HTR-8/SVneo (cell line): ENCODE measurements around the gene KLF4.
"Not testable (repeated sequence)": the region's sequence is repeated elsewhere in the genome, so short reads cannot be mapped to it uniquely, and the experiment has no call there.

Source experiments
- DNase-seq: peaks from one replicate; pipeline ENCODE4 v3.0.0; 2011; ENCODE audit warnings: low spot score, mixed read lengths; ENCODE audit not compliant: insufficient read length
- FAIRE-seq: peaks from 2 replicates; lab custom pipeline; 2011; peaks lifted over from hg19 to GRCh38; lab: Jason Lieb, UNC

KLF4 gene

DNA sequence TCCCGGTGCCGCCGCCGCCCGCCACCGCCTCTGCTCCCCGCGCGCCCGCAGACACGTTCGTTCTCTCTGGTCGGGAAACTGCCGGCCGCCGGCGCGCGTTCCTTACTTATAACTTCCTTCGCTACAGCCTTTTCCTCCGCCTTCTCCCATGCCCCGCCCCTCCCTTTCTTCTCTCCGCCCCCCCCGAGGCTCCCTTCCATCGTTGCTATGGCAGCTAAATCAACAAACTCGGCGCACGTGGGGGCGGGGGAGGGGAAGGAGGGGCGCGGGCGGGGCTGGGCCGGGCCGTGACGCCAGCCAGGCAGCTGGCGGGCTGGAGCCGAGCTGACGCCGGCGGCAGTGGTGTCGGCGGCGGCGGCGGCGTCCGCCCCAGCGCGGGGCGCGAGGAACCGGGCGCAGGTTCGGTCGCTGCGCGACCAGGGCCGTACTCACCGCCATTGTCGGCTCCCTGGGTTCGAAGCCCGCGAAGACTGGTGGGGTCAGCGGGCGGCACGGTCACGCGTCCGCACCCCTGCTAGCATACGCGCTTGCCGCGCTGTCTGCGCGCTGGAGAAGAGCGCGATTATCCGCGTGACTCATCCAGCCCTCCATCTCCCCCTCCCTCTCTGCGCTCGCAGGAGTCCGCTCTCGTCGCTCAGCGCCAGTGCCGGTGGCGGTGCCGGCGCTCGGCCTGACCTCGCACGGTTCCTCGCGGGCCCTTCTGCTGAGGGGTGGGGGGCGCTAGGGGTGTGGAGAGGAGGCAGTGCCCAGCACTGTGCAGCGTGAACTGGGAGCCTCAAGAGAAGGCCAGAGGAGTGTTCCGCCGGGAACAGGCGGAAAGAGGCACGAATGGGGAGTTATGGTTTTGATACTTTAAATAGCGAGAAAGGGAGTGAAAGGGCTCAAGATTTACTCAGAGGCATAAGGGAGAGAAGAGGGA, at the start of gene KLF4:
Gene KLF4, minus strand, starts transcription at position 83 of the 919 bp plus-strand sequence. CDS start 597 bp downstream, outside the sequence.
- peak; percentile 84 for DNase-seq
- FAIRE-seq = peak; percentile 93

GRCh38 chr9:107536462-107536861, 46.9 kb upstream of the KLF4 start:
- no peak for DNase-seq
- no peak for FAIRE-seq

- FAIRE-seq (no peak), DNase-seq (no peak)
These were observed 45.0 kb upstream of the KLF4 start for GRCh38 chr9:107534510-107535078.

DNA sequence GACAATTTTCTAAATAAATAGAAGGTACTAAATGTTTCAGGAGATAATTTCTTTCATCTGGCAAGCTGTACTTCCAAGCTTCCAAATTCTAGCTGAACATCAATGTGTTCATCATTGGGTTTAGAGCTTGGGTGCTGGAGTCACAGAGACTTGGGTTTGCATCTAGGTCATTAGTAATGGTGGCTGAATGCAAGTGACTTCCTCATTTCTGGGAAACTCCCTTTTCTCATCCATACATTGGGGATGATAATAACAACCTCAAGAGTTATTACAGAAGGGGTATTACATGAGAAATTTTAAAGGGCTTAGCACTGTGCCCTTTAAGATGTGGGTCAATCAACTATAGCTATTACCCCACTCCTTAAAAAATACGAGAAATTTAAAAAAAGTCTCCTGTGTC, 41.1 kb upstream of the KLF4 start:
- no peak for FAIRE-seq
- no peak for DNase-seq

DNA sequence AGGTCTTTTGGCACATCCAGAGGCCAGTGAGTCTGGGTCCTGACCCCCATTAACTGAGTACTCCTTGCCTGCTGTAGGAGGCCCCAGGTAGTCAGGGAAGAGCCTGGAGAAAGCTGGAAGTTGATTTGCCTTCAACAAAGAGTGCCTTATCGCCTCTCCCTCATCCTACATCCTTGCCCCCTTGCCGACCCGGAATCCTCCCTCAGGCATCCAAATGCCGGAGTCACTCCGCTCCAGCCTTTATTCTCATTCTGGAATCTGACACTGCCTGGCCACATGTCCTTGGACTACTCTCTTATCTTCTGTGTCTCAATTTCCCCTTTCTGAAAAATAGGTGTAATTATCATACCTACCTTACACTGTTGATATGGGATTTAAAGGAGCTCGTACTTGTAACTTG, 39.1 kb upstream of the KLF4 start:
- no peak for DNase-seq
- FAIRE-seq = no peak

DNA sequence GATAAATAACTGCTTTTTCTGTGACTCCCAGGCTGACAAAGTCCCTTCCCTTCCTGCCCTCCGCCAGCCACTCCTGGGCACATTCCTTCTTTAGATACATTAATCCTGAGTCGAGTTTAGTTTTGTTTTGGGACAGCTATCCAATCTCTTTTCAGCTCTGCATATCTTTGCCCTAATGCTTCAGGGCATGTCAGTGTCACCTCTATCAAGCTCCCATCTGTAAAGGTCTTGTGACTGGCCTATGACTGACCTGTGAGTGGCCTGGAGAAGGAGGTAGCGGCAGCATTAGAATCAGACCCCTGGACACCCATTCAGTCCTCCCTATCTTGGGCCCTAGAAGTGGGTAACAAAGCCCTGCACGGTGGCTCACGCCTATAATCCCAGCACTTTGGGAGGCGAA, 34.0 kb upstream of the KLF4 start:
- no peak for DNase-seq
- FAIRE-seq = no peak

GRCh38 chr9:107520186-107520585, 30.6 kb upstream of the KLF4 start:
- no peak for FAIRE-seq
- DNase-seq = no peak

DNA sequence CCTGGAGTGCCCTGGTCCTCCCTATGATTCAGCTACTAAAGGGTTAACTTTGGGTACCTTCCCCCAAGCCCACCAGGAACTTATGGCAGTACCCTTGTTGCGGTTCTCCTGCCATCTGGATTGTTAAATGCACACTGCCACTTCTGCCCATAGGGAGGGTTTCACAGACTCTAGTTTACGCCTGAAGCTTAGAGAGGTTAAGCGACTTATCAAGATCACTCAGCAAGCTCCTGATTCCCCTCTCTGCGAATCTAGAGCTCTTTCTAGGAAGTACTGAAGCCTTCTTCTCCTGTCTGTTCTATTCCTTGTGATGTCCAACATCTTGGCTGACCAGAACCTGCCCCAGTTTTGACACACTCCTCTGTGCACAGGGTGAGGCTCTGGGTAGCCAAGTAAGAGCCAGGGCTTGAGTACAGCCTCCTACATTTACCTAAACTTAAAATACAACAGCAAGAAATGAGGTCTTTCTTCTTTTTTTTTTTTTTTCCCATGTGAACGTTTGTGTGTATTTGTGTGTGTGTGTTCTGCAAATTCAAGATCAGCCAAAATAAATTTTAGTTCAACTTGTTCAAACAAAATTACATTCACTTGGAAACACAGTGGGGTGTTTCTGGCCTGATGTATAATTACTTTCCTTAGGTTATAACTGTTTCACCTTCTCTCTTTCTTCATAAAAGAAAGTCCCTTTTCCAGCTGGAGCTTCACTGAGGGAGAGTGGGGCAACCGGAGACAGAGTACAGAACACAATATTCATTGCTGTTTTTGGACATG, 28.7 kb upstream of the KLF4 start:
- FAIRE-seq = no peak
- DNase-seq = no peak

- DNase-seq (no peak), FAIRE-seq (no peak)
These were observed 24.0 kb upstream of the KLF4 start for GRCh38 chr9:107513464-107514100.

DNA sequence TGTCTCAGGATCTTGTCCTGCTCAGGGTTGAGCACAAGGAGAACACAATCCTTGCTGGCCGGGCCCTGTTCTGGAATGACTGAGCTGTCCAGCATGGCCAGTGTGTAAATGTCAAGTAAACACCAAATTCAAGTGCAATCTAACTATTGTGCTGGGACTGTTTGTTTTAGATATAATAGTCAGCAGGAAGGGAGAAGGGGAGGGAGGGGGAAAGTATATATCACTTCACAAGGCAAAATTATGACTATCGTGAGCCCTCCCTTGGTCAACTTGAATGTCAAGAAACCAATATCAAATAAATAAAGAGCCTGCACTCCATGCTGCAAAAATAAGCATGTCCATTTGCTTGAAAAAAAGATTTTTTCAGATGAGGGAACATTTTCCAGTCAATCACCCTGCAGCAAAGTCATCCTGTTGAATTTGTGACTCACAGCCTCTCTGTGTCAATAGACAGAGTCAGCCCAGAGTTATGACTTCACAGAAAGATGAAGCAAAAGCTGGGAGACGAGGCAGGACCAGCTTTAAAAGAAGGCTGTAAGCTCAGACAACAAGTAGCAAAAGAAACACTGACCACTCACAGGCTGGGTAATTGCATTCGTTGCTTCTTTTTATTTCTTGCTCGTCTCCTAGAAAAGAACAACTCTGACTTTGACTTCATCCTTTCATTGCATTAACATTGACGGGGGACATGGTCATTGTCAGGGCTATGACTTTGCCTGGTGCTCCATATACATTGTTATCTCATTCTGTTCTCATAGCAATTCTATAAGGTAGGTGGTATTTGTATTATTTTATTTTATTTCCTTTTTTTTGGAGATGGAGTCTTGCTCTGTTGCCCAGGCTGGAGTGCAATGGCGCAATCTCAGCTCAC, 15.3 kb upstream of the KLF4 start:
- FAIRE-seq (no peak), DNase-seq (peak; percentile 61)

- FAIRE-seq = no peak
These were observed 12.9 kb upstream of the KLF4 start for GRCh38 chr9:107502464-107502863.

DNA sequence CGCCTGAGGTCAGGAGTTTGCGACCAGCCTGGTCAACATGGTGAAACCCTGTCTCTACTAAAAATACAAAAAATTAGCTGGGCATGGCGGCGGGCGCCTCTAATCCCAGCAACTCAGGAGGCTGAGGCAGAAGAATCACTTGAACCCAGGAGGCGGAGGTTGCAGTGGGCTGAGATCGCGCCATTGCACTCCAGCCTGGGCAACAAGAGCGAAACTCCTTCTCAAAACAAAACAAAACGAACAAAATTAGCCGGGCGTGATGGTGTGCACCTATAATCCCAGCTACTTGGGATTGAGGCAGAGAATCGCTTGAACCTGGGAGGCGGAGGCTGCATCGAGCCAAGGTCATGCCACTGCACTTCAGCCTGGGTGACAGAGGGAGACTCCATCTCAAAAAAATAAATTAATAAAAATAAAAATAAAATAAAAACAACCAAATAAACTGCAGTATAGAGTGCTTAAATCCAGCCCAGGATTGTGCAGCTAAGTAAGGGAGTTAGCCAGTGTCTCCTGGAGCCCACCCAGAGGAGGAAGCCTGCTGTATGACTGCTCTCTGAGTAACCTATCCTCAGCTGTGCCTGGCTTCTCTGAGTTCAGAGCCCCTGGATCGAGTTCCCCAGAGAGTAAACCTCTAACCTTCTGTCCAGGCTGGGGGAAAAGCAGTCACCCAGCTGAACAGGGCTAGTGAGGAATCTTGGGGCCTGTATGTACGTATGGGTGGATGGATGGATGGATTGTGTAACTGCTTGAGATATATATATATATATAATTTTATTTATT, 11.0 kb upstream of the KLF4 start:
- DNase-seq, FAIRE-seq: not testable (repeated sequence)

More at GRCh38 chr9:107502464-107502863, 12.9 kb upstream of the KLF4 start:
- no peak for DNase-seq

DNA sequence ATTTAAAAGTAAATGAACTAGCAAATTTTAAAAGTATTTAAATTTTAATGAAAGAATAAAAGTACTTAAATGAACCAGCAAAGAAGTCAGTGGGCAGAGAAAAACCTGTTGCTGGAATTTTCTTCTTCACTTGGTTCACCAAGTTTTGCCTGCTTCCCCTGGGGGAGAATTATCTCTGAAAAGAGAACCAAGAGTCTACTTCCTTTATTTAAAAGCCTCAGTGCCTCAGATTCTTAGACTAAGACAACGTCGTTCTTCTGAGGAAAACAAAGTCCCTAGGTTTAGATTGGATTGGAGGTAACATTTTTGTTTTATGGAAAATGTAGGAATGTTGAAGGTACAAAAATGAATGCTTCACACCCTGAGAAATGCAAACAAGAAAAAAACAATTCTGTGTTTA, 7.4 kb upstream of the KLF4 start:
- FAIRE-seq (no peak), DNase-seq (no peak)

DNA sequence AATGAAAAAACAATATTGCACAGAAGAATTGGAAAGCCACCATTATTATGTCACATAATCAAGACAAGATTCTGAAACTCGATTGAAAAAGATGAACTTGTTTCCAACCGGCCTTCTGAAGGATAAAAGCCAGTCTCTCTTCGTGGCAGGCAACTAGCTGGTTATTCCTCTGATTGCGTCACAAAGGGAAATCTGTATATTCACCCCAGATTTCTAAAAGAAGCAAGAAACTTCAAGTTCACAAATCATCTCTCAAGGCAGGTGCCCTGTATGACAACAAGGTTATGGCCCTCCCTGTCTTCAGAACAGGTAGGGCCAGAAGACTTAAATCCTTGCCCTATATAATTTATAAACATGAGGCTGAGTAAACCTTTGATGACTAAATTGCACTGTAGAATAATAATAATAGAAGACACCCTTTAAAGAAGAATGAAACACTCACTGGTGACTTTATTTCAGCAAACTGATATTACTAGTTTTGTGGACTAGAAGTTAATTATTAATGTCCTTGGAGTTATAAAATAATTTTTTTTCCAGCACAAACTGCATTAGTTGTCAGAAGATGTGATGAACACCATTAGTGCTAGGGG, 2.9 kb upstream of the KLF4 start:
- no peak for FAIRE-seq
- DNase-seq = no peak

DNA sequence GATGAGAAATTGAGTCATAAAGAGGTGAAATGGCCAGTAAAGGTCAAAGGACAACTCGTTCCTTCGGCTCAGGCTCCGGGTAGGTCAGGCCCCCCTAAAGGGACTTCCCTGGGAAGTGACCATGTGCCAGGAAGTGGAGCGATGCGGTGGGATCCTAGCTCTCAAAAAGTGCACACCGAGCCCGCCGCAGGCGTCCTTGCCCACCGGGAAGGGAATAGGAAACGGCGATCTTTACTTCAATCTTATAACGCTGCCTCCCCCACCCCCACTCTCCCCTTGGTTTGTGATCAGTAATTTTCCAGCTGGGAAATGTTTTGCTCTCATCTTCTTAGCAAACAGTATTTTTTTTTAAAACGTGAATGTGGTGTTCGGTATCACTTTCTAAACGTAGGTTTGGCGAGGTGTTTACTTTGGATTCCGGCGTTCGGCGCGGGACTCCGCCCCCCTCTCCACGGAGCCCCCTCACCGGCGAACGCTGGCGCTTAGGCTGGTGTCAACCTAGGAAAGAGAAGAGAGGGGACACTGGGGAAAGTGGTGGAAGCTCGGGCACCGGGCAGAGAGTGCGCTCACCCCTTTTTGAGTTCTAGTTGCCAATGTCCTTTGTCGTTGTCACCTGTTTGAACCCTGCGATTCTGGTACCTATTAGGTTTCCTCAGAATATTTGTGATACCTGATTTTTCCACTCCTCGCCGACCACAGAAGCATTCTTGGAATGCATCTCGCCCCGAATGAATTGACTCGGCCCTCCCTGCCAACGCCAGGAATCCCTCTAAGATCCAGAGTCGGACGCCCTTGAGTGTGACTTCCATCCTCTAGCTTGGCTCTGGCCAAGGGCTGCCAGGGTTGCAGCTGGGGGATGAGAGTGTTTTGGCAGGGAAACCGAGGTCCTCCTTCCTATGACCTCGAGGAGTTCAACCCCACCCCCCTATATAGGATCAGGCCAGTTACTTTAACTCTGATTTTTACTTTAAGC, 1.8 kb upstream of the KLF4 start:
- FAIRE-seq (no peak), DNase-seq (no peak)

DNA sequence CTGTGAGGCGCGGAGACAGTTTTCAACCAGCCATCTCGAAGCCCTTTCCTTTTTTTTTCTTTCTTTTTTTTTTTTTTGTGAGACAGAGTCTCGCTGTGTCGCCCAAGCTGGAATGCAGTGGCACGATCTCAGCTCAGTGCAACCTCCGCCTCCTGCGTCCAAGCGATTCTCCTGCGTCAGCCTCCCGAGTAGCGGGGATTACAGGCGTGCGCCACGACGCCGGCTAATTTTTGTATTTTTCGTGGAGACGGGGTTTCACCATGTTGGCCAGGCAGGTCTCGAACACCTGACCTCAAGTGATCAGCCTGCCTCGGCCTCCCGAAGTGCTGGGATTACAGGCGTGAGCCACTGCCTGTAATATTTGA, 1.0 kb upstream of the KLF4 start:
- DNase-seq, FAIRE-seq: not testable (repeated sequence)

DNA sequence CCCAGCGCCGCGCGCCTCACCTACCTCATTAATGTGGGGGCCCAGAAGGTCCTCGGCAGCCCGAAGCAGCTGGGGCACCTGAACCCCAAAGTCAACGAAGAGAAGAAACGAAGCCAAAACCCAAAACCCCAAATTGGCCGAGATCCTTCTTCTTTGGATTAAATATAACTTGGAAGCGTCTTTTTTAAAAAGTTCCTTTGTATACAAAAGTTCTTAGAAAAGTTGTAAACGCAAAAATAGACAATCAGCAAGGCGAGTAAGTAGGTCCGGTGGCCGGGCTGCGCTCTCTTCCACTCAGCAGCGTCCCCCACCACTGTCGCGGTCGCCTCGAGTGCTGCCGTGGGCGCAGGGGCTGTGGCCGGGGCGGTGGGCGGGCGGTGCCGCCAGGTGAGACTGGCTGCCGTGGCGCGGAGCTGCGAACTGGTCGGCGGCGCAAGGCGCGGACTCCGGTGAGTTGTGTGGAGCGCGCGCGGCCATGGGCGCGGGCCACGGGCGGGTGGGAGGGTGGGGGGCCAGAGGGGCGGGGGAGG, 360 bp downstream of the KLF4 start:
- DNase-seq = no peak
- peak; percentile 77 for FAIRE-seq
